Adrenal gland (tissue), 5 donors: ENCODE data around the gene COPZ2.

Experiments
- CTCF ChIP-seq, 6 experiments: fragments of 450-650 bp in 4 of 6; fragments of 200-600 bp in 2 of 6; sonication (generic) in 1 of 6; IDR thresholded peaks; 1 replicate in 5 of 6; 2 replicates in 1 of 6; pipeline versions ENCODE4 v1.5.1 to v1.8.0; 2016 to 2021; ENCODE audit warnings: antibody characterized with exemption in 6 of 6, mild to moderate bottlenecking in 2 of 6, moderate library complexity in 1 of 6
- POLR2A ChIP-seq, 2 donors: fragments of 450-650 bp; IDR thresholded peaks; one replicate each; pipeline ENCODE4 v1.6.1; 2017; ENCODE audit warnings: antibody characterized with exemption in 2 of 2, mild to moderate bottlenecking in 2 of 2, moderate library complexity in 1 of 2
- donor health status: DM: no; HTN: no; CAD: no.

GRCh38 chr17:47993964-47994363 lies 43.6 kb downstream of the COPZ2 start:
- no peak for TF ChIP-seq POLR2A (IDR thresholded peaks at IDR 0.05)
- no peak for TF ChIP-seq CTCF (IDR thresholded peaks at IDR 0.05)
